NOMO-1 treated with dmso at 0.1 percent for 144 hours (cell line): ENCODE measurements around the gene DGKG.

Experiments
- DNase-seq: peaks from one replicate; lab custom pipeline; 2025; ENCODE audit not compliant: unreplicated experiment; lab: John Stamatoyannopoulos, UW

DGKG gene

DNA sequence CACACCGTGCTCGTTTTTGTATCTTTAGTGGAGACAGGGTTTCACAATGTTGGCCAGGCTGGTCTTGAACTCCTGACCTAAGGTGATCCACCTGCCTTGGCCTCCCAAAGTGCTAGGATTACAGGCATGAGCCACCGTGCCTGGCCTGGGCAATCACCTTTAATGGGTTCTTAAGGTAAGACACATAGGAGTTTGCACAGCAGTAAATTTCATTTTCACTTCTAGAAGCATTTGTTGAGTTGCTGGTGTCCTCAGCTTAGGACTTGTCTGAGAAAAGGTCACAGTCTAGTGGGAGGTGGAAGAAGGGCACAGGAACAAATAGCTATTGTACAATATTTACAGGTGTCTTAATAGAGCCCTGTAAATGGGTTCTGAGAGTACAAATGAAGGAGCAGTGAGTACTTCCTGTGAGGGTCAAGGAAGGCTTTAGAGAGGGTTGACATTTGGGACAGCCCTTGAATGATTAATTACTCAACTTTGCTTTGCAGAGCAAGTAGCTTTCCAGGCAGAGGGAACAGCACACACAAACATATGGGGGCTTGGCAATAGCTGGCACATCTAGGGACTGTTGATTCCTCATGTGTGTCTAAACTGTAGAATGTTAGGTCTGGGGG, 244.4 kb downstream of the DGKG start:
- no peak for DNase-seq

DNA sequence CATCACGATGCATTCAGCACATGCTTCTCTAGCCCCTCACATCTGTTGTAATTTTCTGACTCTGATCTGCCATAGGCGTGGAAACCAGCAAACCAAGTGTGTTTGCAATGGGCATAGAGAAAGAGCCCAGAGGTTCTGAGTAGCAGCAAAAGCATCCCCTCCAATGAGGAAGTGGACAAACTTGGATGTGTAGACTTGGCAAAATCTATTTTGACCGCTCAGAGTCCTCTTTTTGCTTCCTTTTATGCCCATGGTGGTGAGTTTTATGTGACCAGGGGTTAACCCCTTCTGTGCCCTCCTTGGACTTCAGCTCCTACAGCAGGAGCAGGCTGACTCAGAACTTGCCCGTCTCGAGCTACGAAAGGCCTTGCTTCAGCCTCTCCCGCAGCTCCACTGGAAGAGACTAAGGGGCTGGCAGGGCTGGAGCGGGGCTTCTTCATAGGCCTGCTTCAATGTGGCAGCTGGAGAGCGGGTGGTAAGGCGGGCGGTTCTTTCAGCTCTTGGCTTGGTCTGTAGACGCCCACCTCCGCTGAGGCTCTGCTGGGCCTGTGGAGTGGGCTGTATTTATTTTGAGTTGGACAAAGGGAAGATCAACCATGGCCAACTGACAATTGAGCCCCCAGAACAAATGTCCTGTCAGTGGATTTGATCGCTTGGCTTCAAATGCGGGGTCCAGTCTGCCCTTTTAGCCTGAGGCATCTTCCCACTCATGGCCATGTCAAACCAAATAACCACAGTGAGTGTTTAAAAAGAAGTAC, 246.6 kb downstream of the DGKG start:
- DNase-seq: peak; percentile 59

DNA sequence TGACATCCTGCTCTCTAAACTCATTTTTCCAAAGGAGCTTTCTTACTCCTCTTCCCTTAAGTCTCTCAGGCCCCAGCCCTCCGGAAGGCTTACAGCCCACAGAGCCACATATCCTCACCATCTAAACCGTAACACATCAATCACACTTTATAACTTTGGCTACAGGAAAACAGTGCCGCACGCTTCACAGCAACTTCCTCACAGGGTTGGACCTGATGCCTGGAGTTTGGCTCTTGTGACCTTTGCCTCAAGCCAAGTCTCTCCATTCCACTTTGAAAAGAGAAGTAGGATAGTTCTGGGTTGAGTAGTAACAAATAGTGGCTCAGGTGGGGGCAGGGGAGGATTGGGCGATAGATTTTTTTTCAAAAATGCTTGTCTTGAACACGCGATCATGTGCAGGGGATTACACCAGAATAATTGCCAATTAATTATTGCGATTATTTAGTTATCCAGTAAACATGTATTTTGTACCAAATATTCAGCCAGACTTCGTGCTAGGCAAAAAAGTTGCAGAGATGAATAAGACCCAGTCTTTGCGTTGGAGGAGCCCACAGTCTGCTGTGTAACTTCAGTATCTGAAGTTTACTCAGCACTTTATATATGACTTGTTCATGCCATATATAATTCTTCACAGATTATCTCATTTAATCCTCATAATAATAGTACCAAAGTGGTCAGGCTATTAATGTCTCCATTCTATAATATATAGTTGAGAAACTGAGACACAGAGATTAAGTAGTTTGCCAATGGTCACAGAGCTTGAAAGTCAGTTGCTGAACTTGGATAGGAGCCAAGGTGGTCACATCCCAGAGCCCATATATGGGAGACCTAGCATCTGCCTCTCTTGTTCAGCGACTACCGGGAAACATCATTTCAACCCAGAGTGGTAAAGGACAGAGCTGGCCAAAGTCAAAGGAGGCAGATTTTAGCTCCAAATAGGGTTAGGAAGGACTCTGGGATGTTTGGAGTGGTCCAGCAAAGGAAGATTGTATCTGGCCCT, 250.8 kb downstream of the DGKG start:
- peak; percentile 87 for DNase-seq

DNA sequence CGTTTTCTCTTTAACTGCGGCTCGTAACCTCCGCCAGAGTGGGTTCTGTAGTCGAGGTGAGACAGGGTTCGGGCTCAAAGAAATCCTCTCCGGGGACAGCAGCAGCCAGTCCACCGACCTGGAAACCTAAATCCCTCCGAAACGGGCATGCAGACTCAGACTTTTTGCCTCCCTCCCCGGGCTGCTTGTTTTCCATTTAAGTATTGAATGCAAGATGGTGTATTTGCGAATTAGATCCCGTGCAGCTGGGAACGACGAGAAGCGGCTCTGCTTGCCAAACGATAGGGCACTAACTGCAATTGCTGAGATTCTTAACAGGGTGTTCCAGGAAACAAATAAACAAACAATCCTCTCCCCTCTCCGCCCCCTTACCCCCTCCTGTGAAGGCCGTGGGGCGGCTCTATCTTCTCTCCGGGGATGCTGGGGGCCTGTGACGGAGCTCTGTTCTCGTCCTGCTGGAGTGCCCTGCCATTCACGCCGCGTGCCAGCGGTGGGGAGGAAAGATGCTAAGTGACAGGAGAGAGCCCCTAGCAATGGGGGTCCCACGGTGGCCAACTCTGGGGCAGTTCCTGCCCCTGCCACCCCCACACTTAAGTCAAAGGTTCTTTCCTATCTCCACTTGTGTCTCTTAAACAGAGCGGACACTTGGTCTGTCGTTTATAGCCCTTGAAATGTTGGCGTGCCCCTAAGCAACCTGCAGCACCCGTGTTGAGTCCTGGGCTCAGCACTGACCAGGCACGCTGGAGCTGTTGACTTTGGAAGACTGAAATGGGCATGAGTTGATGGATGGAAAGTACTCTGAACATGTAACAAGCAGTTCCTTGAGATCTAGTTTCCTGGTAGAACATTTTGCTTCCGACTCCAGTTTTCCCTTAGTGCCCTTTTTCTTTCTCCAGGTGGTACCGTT, 251.9 kb downstream of the DGKG start:
- no peak for DNase-seq

DNA sequence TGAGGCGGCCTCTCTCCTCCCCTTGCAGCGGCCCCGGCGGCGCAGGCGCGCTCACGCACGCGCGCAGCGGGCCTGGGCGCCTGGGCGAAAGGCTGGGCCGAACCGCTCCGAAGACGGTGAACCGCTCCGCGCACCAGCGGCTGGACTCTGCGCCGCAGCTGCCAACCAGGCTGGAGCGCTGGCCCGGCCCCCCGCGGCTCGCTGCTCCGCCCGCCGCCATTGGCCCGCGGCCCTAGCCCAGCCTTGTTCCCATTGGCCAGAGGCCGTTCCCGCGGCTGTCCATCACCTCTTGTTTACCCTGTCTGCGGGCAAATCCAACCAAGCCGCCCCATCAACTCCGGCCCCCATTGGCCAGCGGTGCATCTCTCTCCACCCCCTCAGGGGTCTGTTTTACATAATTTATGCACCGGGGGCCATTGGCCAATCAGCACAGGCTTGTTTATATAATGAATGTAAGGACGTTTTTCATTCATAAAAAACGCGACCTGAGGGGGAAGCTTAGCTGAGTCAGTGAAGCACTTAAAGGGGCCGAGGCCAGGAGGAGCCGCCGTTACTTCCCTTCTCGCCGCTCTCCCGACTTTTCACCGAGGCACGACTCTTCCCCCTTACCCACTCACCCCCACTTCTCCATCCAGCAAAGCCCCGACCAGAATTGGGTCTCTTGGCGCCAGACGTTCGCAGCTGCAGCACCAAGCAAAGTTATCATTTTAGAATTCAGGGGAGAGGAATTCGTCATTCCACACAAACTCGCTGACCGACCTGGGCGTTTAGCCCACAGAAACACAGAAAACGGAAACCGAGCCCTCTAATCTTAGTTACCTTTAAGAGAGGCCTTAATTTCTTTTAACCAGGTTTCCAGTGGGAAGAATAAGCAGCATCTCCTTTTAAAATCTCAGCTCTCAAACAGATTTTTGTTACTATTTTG, 252.8 kb downstream of the DGKG start, which contains the start of gene ETV5:
Gene ETV5, minus strand, starts transcription at position 149 of the 925 bp plus-strand sequence. CDS start 3,221 bp downstream, outside the sequence.
- DNase-seq: peak; percentile 100

DNA sequence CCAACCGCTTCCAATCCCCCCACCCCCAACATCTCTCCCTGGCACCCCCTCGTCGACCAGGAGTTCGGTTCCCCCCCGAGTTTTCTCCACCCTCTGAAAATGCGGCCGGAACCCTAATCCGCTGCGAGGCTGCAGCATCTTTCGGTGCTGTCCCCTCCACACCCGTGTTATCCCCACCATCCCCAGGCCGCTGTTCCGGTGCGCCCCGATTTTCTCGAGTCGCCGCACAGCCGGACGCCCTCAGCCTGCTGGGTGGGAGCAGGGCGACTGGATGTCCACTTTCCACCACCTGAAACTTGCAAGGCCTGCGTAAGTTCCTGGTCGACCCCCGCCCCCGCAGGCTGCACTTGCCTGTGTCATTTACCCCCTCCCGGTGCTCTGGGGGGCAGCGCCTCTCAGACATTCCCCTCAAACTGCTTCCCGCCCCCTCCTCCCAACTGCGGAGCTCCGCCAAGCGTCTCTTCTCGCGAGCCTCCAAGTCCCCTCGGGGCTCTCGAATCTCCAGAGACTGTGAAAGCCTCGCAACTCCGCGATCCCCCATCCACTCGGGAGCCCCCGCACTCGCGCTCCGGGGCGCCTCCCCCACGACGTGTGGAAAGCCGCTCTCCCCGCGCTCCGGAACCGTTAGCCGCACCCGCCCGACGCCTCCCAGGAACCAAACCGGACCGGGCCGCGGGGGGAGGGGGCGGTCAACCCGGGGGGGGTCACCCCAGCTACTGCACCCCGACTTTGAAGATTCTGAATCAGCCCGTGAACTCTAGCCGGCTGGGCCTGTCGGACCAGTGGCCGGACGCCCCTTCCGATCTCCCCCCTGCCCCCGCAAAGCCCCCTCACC, 253.7 kb downstream of the DGKG start:
- DNase-seq: no peak

DNA sequence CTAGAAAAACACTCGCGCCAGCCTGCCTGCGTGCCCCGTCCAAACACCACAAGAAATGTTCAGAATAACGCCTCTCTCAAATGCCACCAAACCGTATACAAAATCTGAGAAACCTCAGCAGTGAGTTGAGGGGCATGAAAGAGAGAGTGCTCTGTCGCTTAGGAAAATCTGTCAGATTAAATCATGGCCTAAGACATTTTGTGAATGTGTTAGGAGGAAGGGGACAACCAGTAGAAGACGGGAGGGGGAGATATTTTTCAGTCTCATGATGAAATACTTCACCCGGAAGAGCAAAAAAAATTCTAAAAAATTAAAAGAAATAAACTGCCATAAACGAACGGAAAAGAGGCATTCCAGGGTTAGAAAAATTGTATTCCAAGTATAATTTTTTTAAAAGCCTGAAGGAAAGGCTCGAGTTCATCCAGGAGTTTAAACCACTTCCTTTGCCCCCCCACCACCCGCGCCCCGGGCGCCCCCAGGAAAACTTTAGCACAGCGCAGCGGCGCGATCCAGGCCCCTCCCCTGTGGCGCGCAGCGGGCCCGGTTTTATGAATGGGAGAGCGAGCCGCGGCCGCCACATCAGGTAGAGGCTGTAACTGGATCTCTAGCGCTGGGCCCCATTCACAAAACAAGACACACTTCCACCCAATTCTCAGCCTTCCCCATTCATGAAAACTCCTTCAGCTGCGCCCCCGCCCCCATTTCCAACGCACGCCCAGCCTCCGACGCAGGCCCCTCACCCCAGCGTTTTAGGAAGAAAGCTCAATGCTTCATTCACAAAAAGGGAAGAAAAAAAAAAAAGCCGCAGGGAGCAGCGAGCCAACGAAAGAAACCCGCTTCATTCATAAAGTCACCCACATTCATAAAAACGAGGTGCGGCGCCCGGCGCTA, 254.6 kb downstream of the DGKG start:
- peak; percentile 75 for DNase-seq

DNA sequence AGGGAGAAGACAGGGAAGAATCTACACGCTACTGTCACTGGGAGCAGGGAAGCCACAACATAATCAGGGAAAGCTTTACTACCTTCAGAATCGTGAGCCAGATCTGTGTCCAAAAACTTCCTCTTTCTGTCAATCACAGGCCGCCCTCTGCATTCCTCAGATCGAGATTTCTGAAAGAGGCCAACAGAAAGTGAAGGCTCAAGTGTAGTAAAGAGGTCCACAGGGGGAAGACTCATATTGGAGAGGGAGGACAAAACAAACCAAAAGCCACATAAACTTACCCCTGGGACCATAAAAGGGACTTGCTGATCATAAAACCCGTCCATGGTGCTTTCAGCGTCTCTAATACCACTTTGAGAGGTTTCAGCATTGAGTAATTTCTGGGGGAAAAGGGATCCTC, 256.5 kb downstream of the DGKG start:
- DNase-seq: peak; percentile 15

DNA sequence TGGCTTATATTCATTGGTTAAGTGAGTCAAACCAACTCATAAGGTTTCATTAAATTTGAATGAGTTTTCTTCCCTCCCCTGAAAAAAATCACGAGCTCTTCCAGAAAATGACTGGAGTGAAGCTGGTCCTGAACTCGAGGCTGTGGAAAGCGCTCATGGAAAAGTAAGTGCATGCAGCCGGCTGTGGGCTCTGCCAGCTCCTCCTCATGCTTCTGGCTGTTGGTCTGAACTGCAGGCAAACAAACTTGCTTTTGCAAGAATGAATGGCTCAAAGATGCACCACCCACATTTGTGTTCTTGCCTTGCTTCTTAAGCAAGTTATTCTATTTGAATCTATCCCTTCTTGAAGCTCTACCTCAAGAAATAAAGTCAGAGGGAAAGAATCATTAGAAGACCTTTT, 259.3 kb downstream of the DGKG start:
- no peak for DNase-seq

DNA sequence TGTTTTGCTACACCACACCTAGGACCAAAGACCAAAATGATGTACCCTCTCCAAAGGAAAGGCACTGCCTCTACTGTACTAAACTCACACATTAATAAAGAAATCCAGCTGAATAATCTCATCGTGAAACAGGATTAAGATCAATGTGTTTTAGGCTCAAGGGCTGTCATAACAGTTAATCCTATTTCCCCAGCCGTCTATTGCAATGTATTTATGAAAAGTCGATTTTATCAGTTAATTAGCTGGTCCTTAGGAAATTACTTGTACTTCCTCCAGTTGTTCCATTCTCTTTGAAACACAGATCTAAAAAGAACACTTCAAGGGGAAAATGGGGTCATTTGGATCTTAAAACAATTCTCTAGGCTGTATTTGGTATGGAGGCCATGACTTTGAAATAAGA, 261.6 kb downstream of the DGKG start:
- no peak for DNase-seq

DNA sequence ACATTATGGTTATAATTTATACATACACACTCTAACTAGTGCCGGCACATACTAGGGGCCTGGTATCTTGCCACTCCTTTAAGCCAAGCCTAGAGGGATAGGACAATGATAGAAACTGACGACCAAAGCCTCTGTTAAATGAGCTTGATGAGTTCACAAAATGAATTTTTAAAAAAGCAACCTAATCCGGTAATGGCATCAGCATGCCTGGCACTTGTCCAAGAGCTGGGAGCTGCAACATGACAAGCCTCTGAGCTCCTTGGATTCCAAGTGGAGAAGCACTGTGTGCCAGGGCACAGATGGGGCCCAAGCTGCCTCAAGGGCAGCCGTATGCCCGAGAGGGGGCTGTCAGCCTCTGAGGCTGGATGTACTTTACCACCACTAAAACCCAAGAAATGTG, 262.9 kb downstream of the DGKG start:
- no peak for DNase-seq

DNA sequence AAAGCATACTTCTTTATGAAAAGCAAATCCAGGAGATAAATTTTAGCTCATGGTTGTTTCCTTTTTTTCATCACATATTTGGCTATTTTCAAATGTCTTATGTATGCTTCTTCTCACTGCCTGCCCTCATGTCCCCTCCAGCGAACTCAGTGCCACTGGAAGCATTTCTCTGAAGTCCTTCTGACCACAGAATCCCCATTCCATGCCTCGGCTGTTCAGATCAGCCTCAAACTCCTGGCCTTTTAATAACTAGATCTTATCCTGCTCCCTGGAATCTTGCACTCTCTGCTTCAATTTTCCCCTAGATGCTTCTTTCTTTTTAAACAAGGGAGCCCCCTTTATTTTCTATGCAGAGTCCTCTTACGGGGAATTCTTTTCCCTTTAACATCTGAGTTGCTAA, 263.3 kb downstream of the DGKG start:
- no peak for DNase-seq

DNA sequence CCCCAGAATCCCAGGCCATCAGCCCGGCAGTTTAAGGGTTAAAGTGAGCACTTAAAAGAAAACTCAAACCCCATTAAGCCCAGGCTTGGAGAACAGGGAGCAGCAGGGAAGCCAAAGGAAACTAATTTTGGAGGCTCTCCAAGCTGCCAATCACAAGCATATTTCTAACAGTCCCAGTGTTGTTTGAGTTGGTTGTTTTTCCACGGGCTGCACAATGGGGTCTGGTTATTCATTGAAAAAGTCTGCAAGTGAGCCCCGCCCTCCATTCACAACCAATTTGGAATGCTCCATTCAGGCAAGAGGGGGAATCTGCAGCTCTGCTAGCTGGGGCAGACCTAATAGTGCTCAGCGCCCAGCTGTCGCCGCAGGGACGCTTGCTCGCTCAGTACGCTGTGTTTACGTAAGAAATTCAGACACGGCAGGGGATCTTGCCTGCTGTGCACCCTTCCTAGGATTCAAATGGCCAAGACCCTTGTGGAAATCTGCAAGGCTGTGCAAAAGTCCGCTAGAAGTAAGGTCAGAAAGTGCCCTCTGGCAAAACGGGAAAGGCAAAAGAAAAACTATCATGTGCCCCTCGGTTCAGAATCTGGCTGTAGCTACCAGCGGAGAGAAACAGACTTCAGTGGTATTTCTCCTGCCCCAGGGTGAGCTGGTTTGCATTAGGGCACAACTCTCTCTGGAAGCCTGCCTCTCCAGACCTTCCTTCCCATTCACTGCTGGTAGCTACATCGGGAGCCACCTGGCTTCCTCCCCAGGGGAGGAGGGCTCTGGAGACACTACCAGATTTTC, 264.2 kb downstream of the DGKG start:
- no peak for DNase-seq

DNA sequence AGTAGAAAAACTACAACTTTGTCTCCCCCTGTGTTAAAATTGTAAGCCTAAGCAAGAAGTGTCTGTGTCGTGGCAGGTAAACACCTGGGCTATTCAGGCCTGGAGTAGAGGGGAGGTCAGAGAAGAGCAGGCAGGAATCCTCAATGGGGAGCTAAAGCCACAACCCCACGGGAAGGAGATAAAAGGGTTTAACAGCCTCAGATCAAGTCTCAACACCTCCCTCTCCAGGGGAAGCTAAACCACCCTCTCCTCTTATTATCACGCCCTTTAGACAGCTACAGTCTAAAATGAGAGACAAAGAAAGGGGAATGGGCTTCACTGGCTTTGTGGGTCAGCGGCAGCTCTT, 264.7 kb downstream of the DGKG start:
- DNase-seq: no peak
